ENCODE data around the gene PHKA2. TPM values are rescaled to one million over a fixed set of nuclear protein-coding genes. Genes with fewer than 3 reads are reported as not detected.
A peak's percentile ranks its signal among the peaks of the same experiment; 100 is the strongest.

Gene PHKA2
- total RNA-seq, 2 donors from 2014 or later, result 29.3 to 55.8 TPM

GRCh38 chrX:18920566-18920965 lies 63.3 kb downstream of the PHKA2 start:
- Histone ChIP-seq H3K4me1 (replicated peaks) (no peaks in the 10 kb centered on the region), H3K27me3 (replicated peaks; ENCODE audit: insufficient read depth) (no peaks in the 10 kb centered on the region), H3K36me3 (no peaks in the 10 kb centered on the region), H3K4me3 (no peak overlapping the region), H3K27ac (no peak overlapping the region), H3K9me3 (no peaks in the 10 kb centered on the region)
- intact Hi-C loops (cut with DNase I), result no loop called here
- no peak for DNase-seq (ENCODE audit: low spot score)
- WGBS, result 90% methylated on average over 7 of the region's 7 CpGs
- TF ChIP-seq POLR2AphosphoS5 (IDR thresholded peaks at IDR 0.05), result no peak

GRCh38 chrX:18920079-18920478 lies 63.8 kb downstream of the PHKA2 start:
- WGBS, result 88% methylated on average over 8 of the region's 8 CpGs
- no peak for DNase-seq (ENCODE audit: low spot score)
- Histone ChIP-seq H3K36me3 (no peaks in the 10 kb centered on the region), H3K4me1 (replicated peaks) (no peaks in the 10 kb centered on the region), H3K4me3 (no peak overlapping the region), H3K27ac (no peak overlapping the region), H3K9me3 (no peaks in the 10 kb centered on the region), H3K27me3 (replicated peaks; ENCODE audit: insufficient read depth) (no peaks in the 10 kb centered on the region)
- intact Hi-C loops (cut with DNase I), result no loop called here
- TF ChIP-seq POLR2AphosphoS5 (IDR thresholded peaks at IDR 0.05) (no peak), CTCF (IDR thresholded peaks at IDR 0.05) (no peak), POLR2A (IDR thresholded peaks at IDR 0.05) (no peak)

- TF ChIP-seq POLR2AphosphoS5 (IDR thresholded peaks at IDR 0.05) (no peak), CTCF (IDR thresholded peaks at IDR 0.05) (no peak), POLR2A (IDR thresholded peaks at IDR 0.05) (no peak)
- H3K36me3 ChIP-seq, result no peaks in the 10 kb centered on the region
These were observed 66.1 kb downstream of the PHKA2 start for GRCh38 chrX:18917831-18918230.

GRCh38 chrX:18906286-18906685 lies 77.6 kb downstream of the PHKA2 start:
- TF ChIP-seq POLR2AphosphoS5 (IDR thresholded peaks at IDR 0.05) (no peak), CTCF (IDR thresholded peaks at IDR 0.05) (no peak), POLR2A (IDR thresholded peaks at IDR 0.05) (no peak)
- Histone ChIP-seq H3K4me3 (no peak overlapping the region), H3K36me3 (no peaks in the 10 kb centered on the region), H3K9me3 (no peaks in the 10 kb centered on the region), H3K27me3 (replicated peaks; ENCODE audit: insufficient read depth) (no peaks in the 10 kb centered on the region), H3K4me1 (replicated peaks) (no peaks in the 10 kb centered on the region), H3K27ac (no peak overlapping the region)
- WGBS, result 84% methylated on average over 4 of the region's 12 CpGs
- intact Hi-C loops (cut with DNase I), result no loop called here
- DNase-seq (ENCODE audit: low spot score), result no peak

More at GRCh38 chrX:18917831-18918230, 66.1 kb downstream of the PHKA2 start:
- no peak overlapping the region for H3K27ac ChIP-seq
- H3K4me1 ChIP-seq (replicated peaks), result no peaks in the 10 kb centered on the region
- H3K4me3 ChIP-seq, result no peak overlapping the region
- H3K27me3 ChIP-seq (replicated peaks; ENCODE audit: insufficient read depth), result no peaks in the 10 kb centered on the region
- WGBS, result 82% methylated on average over 7 of the region's 7 CpGs
- DNase-seq (ENCODE audit: low spot score), result no peak
- intact Hi-C loops (cut with DNase I), result no loop called here
- H3K9me3 ChIP-seq, result no peaks in the 10 kb centered on the region

- Histone ChIP-seq H3K9me3 (no peaks in the 10 kb centered on the region), H3K27ac (peak overlapping the region in 1 of 2 donors; percentile 41), H3K27me3 (replicated peaks; ENCODE audit: insufficient read depth) (no peaks in the 10 kb centered on the region), H3K4me3 (no peak overlapping the region), H3K36me3 (no peaks in the 10 kb centered on the region), H3K4me1 (replicated peaks) (no peaks in the 10 kb centered on the region)
- no peak for DNase-seq (ENCODE audit: low spot score)
- no peak for TF ChIP-seq POLR2AphosphoS5 (IDR thresholded peaks at IDR 0.05)
- no peak for TF ChIP-seq CTCF (IDR thresholded peaks at IDR 0.05)
- TF ChIP-seq POLR2A (IDR thresholded peaks at IDR 0.05), result no peak
- intact Hi-C loops (cut with DNase I), result no loop called here
- WGBS, result 73% methylated on average over 15 of the region's 15 CpGs
These were observed 83.4 kb downstream of the PHKA2 start for GRCh38 chrX:18900401-18900976.
